Testis (tissue), 2 donors: ENCODE data around the gene OPCML.

Source experiments
- POLR2A ChIP-seq: fragments of 450-650 bp; IDR thresholded peaks from one replicate; pipeline ENCODE4 v1.6.1; 2017; ENCODE audit warnings: antibody characterized with exemption, mild to moderate bottlenecking, moderate library complexity
- TF ChIP-seq, protein P1 (sequence below), 3 experiments: fragments of 450-650 bp in 2 of 3; fragments of 200-600 bp in 1 of 3; sonication (generic) in 1 of 3; IDR thresholded peaks; one replicate each; pipeline ENCODE4 v1.5.1; 2016 to 2019; ENCODE audit warnings: antibody characterized with exemption in 3 of 3, mild to moderate bottlenecking in 2 of 3, moderate library complexity in 1 of 3

DNA sequence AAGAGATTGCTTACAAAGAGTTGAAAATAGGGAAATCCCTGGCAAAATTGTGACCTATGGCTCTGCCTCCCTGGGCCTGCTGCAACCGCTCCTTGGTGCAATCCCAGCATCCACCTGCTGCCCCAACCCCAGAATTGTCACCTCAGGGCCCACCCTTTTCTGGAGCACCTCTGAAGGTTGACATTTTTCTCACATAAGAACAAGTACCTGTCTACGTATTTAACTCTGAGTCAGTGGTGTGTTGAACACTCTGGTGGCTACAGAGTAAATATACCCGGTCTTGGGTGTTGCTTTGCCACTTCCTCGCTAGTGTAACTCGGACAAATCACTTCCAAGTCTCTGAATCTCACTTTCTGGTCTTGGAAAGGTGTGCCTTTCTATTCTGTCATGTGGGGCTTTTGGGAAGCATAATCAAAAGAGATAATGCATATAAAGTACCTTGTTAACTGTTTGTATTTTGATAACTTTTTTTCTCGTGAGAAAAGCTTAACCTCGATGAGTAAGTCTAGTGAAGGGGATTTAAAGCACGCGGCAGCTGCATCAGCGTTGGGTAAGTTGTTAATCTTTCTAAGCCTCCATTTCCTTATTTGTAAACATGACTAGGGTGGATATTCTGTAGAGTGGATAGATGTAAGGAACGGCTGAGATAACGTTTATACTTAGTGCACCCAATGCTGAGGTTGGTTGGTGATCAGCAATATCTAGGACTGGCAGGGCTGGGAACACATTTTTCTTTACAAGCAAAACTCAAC, 881.2 kb downstream of the OPCML start:
- TF ChIP-seq, protein P1, sequence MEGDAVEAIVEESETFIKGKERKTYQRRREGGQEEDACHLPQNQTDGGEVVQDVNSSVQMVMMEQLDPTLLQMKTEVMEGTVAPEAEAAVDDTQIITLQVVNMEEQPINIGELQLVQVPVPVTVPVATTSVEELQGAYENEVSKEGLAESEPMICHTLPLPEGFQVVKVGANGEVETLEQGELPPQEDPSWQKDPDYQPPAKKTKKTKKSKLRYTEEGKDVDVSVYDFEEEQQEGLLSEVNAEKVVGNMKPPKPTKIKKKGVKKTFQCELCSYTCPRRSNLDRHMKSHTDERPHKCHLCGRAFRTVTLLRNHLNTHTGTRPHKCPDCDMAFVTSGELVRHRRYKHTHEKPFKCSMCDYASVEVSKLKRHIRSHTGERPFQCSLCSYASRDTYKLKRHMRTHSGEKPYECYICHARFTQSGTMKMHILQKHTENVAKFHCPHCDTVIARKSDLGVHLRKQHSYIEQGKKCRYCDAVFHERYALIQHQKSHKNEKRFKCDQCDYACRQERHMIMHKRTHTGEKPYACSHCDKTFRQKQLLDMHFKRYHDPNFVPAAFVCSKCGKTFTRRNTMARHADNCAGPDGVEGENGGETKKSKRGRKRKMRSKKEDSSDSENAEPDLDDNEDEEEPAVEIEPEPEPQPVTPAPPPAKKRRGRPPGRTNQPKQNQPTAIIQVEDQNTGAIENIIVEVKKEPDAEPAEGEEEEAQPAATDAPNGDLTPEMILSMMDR (IDR thresholded peaks at IDR 0.05), result no peak
- TF ChIP-seq POLR2A, result no peak
